HPDE6-E6E7 (cell line): ENCODE results near the gene PLLP.

Source experiments
- DNase-seq: peaks from one replicate; pipeline ENCODE4 v3.0.0; 2011; ENCODE audit warnings: missing footprints; ENCODE audit errors: extremely low spot score

Gene PLLP, protein sequence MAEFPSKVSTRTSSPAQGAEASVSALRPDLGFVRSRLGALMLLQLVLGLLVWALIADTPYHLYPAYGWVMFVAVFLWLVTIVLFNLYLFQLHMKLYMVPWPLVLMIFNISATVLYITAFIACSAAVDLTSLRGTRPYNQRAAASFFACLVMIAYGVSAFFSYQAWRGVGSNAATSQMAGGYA

DNA sequence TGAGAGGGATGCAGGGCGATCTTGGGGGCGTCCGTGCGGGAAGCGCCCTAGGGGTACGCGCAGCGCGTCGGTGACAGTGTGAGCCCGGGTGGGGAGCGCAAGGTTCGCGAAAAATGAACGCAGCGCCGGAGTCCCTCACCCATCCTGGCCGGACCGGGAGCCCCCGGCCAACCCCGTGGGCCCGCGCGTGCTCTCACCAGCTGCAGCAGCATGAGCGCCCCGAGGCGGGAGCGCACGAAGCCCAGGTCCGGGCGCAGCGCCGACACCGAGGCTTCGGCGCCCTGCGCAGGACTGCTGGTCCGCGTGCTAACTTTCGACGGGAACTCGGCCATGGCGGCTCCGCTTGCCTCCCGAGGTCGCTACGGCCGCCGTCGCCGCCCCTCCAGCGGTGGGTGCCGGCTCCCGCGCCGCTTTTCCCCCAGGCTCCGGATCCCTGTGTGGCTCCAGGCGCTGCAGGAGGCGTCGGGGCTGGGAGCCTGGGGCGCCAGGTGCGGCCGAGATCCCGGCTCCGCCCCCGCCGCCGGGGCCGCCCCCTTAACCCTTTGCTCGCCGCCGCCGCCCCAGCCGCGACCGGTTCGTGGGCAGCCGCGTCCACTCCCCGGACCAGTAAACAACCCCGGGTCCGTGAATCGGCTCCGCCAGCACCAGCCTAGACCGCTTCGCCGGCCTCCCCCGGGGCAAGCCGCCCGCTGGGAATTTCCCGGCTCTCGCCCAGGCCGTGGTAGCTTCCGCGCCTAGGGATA is at the start of gene PLLP:
TSS of gene PLLP (minus strand) at position 464 of the 743 bp plus-strand sequence. CDS start at position 332, 132 bp downstream.
- no peak for DNase-seq

DNA sequence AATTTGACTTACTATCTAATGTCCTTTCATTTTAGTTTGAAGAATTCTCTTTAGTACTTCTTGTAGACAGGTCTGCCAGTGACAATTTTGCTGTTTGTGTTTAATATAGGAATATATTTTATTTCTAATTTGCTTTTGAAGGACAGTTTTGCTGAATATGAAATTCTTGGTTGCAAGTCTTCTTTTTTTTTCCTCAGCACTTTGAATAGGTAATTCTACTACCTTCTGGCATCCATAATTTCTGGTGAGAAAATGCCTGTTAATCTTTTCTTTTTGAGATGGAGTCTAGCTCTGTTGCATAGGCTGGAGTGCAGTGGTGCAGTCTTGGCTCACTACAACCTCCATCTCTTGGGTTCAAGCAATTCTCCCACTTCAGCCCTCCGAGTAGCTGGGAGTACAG is 48.9 kb upstream of the PLLP start:
- DNase-seq, result no peak

GRCh38 chr16:57331355-57331754 is 46.9 kb upstream of the PLLP start:
- no peak for DNase-seq

- DNase-seq, result no peak
Observed at GRCh38 chr16:57329718-57330327, 45.4 kb upstream of the PLLP start.

GRCh38 chr16:57325458-57325857 is 41.0 kb upstream of the PLLP start:
- no peak for DNase-seq

DNA sequence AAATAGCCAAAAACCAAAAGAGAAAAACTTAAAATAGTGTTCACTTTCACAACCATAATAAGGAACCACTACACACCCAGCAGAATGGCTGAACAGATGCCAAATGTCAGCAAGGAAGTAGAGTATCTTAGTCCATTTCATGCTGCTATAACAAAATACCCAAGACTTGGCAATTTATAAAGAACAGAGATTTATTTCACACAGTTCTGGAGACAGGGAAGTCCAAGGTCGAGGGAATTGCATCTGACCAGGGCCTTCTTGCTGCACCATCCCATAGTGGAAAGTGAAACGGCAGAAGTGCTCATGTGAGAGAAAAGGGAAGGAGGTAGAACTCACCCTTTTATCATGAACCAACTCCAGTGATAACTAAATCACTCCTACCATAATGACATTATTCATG is 40.3 kb upstream of the PLLP start:
- no peak for DNase-seq

DNA sequence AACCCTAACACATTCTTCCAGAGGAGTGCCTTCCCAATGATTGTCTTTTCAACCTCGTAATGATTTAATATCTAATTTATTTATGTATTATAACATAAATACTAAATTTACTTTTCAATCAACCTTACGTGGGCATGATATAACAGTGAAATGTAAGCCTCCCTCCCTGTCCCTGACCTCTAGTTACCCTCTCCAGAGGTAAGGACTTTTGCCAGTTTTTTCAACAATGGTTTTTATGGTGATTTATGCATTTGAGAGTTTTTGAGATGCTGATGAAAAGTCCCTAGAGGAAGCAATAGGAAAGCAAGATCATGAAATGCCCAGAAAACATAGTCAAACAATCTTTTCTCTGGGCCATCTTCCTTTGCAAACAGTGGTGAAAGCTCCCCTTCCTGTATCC is 35.2 kb upstream of the PLLP start:
- no peak for DNase-seq

DNA sequence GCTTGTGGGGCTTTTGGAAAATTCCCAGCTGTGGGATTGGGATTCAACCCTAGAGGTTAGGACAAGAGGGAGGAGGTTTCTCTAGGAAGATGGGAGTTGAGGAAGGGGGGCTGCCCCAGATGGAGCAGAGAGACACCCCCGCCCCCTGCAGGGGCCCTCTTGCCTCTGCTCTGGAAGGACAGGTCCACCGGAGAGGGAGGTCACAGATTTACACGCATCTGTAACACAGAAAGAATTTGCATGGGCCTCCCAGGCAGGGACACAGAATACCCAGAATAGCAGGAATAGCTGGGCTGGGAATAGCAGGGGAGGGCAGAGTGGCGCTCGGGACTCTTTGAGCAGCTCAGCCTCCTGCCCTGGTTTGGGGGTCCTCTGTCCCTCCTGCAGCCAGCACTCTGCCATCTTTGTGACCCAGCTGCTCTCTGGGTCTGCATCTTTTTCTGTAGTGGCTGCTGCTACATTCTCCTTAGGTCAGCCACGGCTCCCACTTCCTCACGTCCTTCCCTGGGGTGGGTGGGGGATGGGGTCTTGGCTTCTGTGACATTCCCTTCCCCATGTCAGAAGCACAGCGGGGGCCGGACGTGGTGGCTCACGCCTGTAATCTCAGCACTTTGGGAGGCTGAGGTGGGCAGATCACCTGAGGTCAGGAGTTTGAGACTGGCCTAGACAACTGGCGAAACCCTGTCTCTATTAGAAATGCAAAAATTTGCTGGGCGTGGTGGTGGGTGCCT is 33.9 kb upstream of the PLLP start:
- DNase-seq, result no peak

- DNase-seq, result no peak
Observed at GRCh38 chr16:57316390-57317017, 32.0 kb upstream of the PLLP start.

DNA sequence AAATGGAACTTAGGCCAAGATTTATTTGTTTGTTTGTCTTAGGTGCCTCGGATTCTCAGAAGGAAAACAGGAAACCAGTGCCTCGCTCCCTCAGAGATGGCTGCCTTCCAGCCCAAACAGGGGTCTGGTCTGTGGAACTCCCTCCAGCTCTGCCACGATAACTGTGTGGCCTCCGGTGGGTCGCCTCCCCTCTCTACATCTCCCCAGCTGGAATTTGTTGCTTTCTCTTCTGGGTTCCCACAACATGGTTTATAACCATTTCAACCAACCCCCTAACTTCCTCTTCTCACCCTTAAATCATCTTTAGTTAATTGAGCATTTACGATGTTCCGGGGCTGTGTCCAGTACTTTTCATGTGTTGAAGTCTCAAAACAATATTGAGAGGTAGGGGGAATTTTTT is 30.9 kb upstream of the PLLP start:
- no peak for DNase-seq

GRCh38 chr16:57314161-57314785 is 29.8 kb upstream of the PLLP start:
- peak; percentile 37 for DNase-seq

GRCh38 chr16:57313509-57313908 is 29.0 kb upstream of the PLLP start:
- DNase-seq, result no peak

- DNase-seq, result no peak
Observed at GRCh38 chr16:57310801-57311200, 26.3 kb upstream of the PLLP start.

DNA sequence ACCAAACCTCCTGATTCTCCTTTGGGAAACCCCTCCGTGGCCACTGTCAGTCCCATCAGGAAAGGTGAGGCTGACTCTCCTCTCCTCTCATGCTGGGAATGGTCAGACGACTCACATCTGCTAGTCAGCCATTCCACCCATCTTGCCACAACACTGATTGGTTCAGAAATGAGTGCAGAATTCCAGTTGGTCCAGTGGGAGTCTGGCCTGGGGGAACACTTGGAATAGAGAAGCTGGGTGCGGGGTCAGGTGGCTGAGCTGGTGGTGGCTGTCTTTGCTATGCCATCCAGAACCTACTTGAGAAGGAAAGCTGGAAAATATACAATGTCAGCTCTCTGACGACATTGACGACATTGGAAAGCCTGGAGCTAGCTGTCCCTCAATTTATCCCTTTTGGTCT is 23.6 kb upstream of the PLLP start:
- no peak for DNase-seq

DNA sequence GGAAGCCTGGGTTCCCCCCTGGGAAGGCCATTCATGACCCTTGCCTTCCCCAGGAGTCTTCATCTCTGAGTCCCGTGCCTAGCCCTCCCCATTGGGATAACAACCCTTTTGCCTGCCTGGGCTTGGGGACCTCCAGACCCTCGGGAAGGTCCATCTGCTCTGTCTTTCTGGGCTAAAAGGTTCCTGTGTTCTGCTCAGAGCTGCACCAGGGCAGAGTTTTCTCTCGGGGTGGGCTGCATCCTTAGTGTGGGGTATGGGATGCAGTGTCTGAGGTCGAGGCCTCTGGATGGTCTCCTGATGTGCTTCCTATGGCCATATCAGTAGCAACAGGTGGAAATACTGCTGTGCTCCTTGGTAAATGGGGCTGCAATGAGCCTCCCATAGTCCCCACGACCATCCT is 22.9 kb upstream of the PLLP start:
- DNase-seq, result no peak

- no peak for DNase-seq
Observed at GRCh38 chr16:57306676-57307341, 22.3 kb upstream of the PLLP start.

- no peak for DNase-seq
Observed at GRCh38 chr16:57305159-57305811, 20.8 kb upstream of the PLLP start.

GRCh38 chr16:57304169-57305061 is 19.9 kb upstream of the PLLP start:
- DNase-seq, result no peak

DNA sequence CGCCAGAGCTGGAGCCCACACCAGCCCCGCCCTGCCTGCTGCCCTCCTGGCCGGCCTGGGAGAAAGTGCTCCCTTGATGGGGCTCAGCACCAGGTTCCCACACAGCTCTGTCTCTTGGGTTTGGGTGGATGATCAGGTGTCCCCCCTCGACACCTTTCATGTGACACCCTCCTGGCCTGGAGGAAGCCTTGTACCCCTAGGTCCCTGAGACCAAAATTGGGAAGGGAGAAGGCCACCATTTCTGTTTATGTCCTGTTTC is 19.4 kb upstream of the PLLP start:
- DNase-seq, result no peak
